Measurements from ENCODE around the gene SRP9.

SRP9 gene

DNA sequence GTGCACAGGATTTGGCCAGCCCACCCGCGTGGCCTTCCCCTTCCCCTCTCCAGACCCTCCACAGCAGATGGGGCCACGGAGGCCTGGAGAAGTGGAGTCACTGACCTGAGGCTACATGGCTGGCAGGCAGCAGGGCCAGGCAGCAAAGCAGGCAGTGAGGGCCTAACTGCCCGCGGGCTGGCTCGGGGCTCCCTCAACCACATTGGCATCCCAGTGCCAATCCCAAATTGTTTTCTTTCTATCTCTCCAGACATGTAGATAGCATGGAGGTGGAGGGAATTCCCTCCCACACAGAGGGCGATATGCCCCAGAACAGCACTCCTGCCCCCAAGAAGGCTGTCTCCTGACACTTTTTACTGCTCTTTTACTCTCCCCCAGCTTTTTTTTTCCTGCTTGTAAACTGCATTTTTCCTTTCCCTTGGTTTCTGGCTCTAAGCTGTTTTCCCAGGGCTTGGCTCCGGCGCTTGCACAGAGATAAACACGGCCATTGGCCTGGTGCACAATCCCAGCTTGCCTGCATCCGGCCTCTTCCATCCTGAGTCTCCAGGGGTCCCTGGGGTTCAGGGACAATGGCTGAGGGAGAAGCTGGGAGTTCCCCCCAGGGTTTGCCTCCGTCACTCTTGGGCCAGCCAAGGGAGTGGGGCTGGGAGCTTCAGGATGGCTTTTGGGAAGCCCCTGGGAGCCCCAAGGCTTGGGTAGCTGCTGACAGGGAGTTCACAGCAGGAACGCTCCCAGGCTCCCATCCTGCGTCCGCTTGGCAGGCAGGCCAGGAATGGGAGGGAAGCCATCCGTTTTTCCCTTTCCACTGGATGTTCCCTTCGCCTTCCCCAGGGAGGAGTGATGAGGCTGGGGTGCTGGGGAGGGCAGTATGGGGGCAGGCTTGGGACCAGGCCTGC lies 39.3 kb downstream of the SRP9 start:
- peak; percentile 23 to 92 for DNase-seq (ENCODE audit: low read depth in 2 of 2)
- TF ChIP-seq CTCF (IDR thresholded peaks at IDR 0.05; ENCODE audit: low read depth, low read length): no peak
- H3K4me3 ChIP-seq (replicated peaks in 1 of 2; ENCODE audit: low read depth in 2 of 2, low read length in 2 of 2): no peak overlapping the region

DNA sequence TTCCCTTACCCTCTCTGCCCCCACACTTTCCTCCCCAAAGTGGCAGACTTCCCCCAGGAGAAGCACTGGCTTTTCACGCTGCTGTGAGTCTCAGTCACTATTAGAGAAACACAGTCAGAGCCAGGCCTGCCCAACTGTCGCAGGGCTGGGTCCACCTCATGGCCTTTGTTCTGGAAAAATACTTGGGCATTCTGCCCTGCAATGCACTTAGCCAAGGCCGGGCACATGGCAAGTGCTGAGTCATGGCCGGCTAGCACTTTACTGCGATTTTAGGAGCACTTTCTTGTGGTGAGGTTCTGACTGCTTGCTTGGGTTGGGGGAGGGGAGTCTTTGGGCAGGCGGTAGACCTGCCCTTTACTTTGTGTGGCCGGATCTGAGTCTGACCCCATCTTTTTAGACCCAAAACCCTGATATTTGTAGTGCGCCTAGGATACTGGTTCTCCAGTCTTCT lies 40.0 kb downstream of the SRP9 start:
- DNase-seq (ENCODE audit: low read depth in 2 of 2): peak; percentile 91 to 96
- H3K4me3 ChIP-seq (replicated peaks in 1 of 2; ENCODE audit: low read depth in 2 of 2, low read length in 2 of 2): no peak overlapping the region
- no peak for TF ChIP-seq CTCF (IDR thresholded peaks at IDR 0.05; ENCODE audit: low read depth, low read length)

- no peak for TF ChIP-seq CTCF (IDR thresholded peaks at IDR 0.05; ENCODE audit: low read depth, low read length)
- no peak overlapping the region for H3K4me3 ChIP-seq (replicated peaks in 1 of 2; ENCODE audit: low read depth in 2 of 2, low read length in 2 of 2)
- no peak for DNase-seq (ENCODE audit: low read depth in 2 of 2)
Observed at GRCh38 chr1:225818229-225818628, 40.6 kb downstream of the SRP9 start.

- no peak overlapping the region for H3K4me3 ChIP-seq (replicated peaks in 1 of 2; ENCODE audit: low read depth in 2 of 2, low read length in 2 of 2)
- TF ChIP-seq CTCF (IDR thresholded peaks at IDR 0.05; ENCODE audit: low read depth, low read length): no peak
- DNase-seq (ENCODE audit: low read depth in 2 of 2): peak in 1 of 2 donors; percentile 24
Observed at GRCh38 chr1:225819346-225820192, 41.9 kb downstream of the SRP9 start.

- DNase-seq (ENCODE audit: low read depth in 2 of 2): no peak
- no peak overlapping the region for H3K4me3 ChIP-seq (replicated peaks in 1 of 2; ENCODE audit: low read depth in 2 of 2, low read length in 2 of 2)
- TF ChIP-seq CTCF (IDR thresholded peaks at IDR 0.05; ENCODE audit: low read depth, low read length): no peak
Observed at GRCh38 chr1:225820522-225821120, 43.0 kb downstream of the SRP9 start.

- no peak overlapping the region for H3K4me3 ChIP-seq (replicated peaks in 1 of 2; ENCODE audit: low read depth in 2 of 2, low read length in 2 of 2)
- no peak for DNase-seq (ENCODE audit: low read depth in 2 of 2)
- no peak for TF ChIP-seq CTCF (IDR thresholded peaks at IDR 0.05; ENCODE audit: low read depth, low read length)
Observed at GRCh38 chr1:225822655-225823403, 45.2 kb downstream of the SRP9 start.

Measured in cardiac fibroblast (primary cell).